ENCODE measurements around the gene CCDC9B.
A peak's percentile ranks its signal among the peaks of the same experiment; 100 is the strongest.

The CCDC9B gene

GRCh38 chr15:40369474-40369869 is 28.7 kb upstream of the CCDC9B start:
- H3K27ac ChIP-seq (ENCODE audit: low read length), result no peak overlapping the region
- H3K4me1 ChIP-seq (ENCODE audit: low read length), result peaks cover 12% of the 10 kb centered on the region
- no peaks in the 10 kb centered on the region; the same call in 1 of the 2 replicates for H3F3A ChIP-seq (ENCODE audit: insufficient read depth, low read length)
- H3K79me2 ChIP-seq (ENCODE audit: low read length), result no peaks in the 10 kb centered on the region
- H3K4me2 ChIP-seq (ENCODE audit: low read depth, low read length), result no peak overlapping the region
- H4K20me1 ChIP-seq (ENCODE audit: insufficient read depth, low read length), result no peaks in the 10 kb centered on the region
- no peaks in the 10 kb centered on the region for H3K9me2 ChIP-seq (replicated peaks; ENCODE audit: insufficient read depth, low read length)
- H2AFZ ChIP-seq (ENCODE audit: low read length), result no peak overlapping the region
- TF ChIP-seq EZH2phosphoT487 (IDR thresholded peaks at IDR 0.05; ENCODE audit: low read length) (no peak), CTCF (IDR thresholded peaks at IDR 0.05; ENCODE audit: low read length) (no peak), EZH2 (optimal IDR thresholded peaks at IDR 0.05; ENCODE audit: low read depth, low read length) (no peak)
- H3K9me3 ChIP-seq (replicated peaks; ENCODE audit: insufficient read depth, low read length), result no peaks in the 10 kb centered on the region
- H3K9ac ChIP-seq (ENCODE audit: low read length), result no peak overlapping the region
- H3K27me3 ChIP-seq (replicated peaks; ENCODE audit: insufficient read depth, low read length), result peaks cover 14% of the 10 kb centered on the region; the same call in 1 of the 2 replicates
- DNase-seq, result no peak
- no peaks in the 10 kb centered on the region for H3K36me3 ChIP-seq (replicated peaks; ENCODE audit: insufficient read depth, low read length)
- no peak overlapping the region for H3K4me3 ChIP-seq (ENCODE audit: low read length)

- no peaks in the 10 kb centered on the region for H3K9me2 ChIP-seq (replicated peaks; ENCODE audit: insufficient read depth, low read length)
- H3K27me3 ChIP-seq (replicated peaks; ENCODE audit: insufficient read depth, low read length), result peaks cover 14% of the 10 kb centered on the region; the same call in 1 of the 2 replicates
- no peaks in the 10 kb centered on the region for H4K20me1 ChIP-seq (ENCODE audit: insufficient read depth, low read length)
- no peak overlapping the region; the same call in 1 of the 2 replicates for H3K4me2 ChIP-seq (ENCODE audit: low read depth, low read length)
- no peak overlapping the region for H3K27ac ChIP-seq (ENCODE audit: low read length)
- H3F3A ChIP-seq (ENCODE audit: insufficient read depth, low read length), result no peaks in the 10 kb centered on the region; the same call in 1 of the 2 replicates
- TF ChIP-seq CTCF (IDR thresholded peaks at IDR 0.05; ENCODE audit: low read length), result no peak
- no peak for TF ChIP-seq EZH2 (optimal IDR thresholded peaks at IDR 0.05; ENCODE audit: low read depth, low read length)
- TF ChIP-seq EZH2phosphoT487 (IDR thresholded peaks at IDR 0.05; ENCODE audit: low read length), result no peak
- no peak for DNase-seq
- H3K36me3 ChIP-seq (replicated peaks; ENCODE audit: insufficient read depth, low read length), result no peaks in the 10 kb centered on the region
- peaks cover 12% of the 10 kb centered on the region for H3K4me1 ChIP-seq (ENCODE audit: low read length)
- H3K4me3 ChIP-seq (ENCODE audit: low read length), result no peak overlapping the region
- H3K9me3 ChIP-seq (replicated peaks; ENCODE audit: insufficient read depth, low read length), result no peaks in the 10 kb centered on the region
- H3K79me2 ChIP-seq (ENCODE audit: low read length), result no peaks in the 10 kb centered on the region
- no peak overlapping the region for H2AFZ ChIP-seq (ENCODE audit: low read length)
- no peak overlapping the region; the same call in 1 of the 2 replicates for H3K9ac ChIP-seq (ENCODE audit: low read length)
Measured at GRCh38 chr15:40368719-40369473, 28.2 kb upstream of the CCDC9B start.

- TF ChIP-seq CTCF (IDR thresholded peaks at IDR 0.05; ENCODE audit: low read length) (peak; percentile 76), EZH2phosphoT487 (IDR thresholded peaks at IDR 0.05; ENCODE audit: low read length) (no peak), EZH2 (optimal IDR thresholded peaks at IDR 0.05; ENCODE audit: low read depth, low read length) (no peak)
- no peaks in the 10 kb centered on the region for H3K36me3 ChIP-seq (replicated peaks; ENCODE audit: insufficient read depth, low read length)
- H3K27me3 ChIP-seq (replicated peaks; ENCODE audit: insufficient read depth, low read length), result peaks cover 14% of the 10 kb centered on the region; the same call in 1 of the 2 replicates
- no peaks in the 10 kb centered on the region for H3K9me3 ChIP-seq (replicated peaks; ENCODE audit: insufficient read depth, low read length)
- peak overlapping the region; percentile 28; the same call in 1 of the 2 replicates for H3K27ac ChIP-seq (ENCODE audit: low read length)
- no peaks in the 10 kb centered on the region for H4K20me1 ChIP-seq (ENCODE audit: insufficient read depth, low read length)
- H3K4me1 ChIP-seq (ENCODE audit: low read length), result peaks cover 12% of the 10 kb centered on the region
- DNase-seq, result peak; percentile 96
- H2AFZ ChIP-seq (ENCODE audit: low read length), result peak overlapping the region; percentile 98
- H3K79me2 ChIP-seq (ENCODE audit: low read length), result no peaks in the 10 kb centered on the region
- no peaks in the 10 kb centered on the region for H3K9me2 ChIP-seq (replicated peaks; ENCODE audit: insufficient read depth, low read length)
- peak overlapping the region; percentile 60 for H3K4me3 ChIP-seq (ENCODE audit: low read length)
- H3F3A ChIP-seq (ENCODE audit: insufficient read depth, low read length), result no peaks in the 10 kb centered on the region; the same call in 1 of the 2 replicates
- peak overlapping the region; percentile 96 for H3K4me2 ChIP-seq (ENCODE audit: low read depth, low read length)
- peak overlapping the region; percentile 46; the same call in 1 of the 2 replicates for H3K9ac ChIP-seq (ENCODE audit: low read length)
Measured at GRCh38 chr15:40367686-40368611, 27.2 kb upstream of the CCDC9B start.
